Stimulated activated CD8-positive, alpha-beta memory T cell treated with anti-CD3 and anti-CD28 coated beads, Interleukin-4, amount 100 ng/mL, for 24 hours (primary cell): ENCODE data around the gene AP4M1.
"Not testable (repeated sequence)": the region's sequence is repeated elsewhere in the genome, so short reads cannot be mapped to it uniquely, and the experiment has no call there.

ENCODE experiments used
- DNase-seq: peaks from one replicate; pipeline ENCODE4 v3.0.0-alpha.2; 2020; ENCODE audit warnings: low read depth

AP4M1 gene

DNA sequence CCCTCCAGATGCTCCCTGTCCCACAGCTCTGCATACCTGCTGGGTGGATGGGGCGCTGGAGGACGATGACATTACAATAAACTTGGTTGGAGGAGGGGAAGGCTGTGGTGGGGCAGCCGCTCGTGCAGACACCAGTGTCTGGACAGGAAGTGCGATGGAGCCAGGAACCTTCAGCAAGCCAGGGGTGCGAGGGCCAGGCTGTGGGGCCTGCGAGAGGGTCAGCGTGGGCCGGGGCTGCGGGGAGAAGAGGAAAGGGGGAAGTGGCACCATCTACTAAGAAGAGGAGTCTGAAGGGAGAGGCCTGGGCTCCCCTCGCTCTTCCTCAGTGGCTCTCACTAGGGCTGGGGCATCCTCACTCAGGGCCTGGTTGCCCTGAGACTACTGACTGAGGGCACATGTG is 6.4 kb downstream of the AP4M1 start:
- no peak for DNase-seq

DNA sequence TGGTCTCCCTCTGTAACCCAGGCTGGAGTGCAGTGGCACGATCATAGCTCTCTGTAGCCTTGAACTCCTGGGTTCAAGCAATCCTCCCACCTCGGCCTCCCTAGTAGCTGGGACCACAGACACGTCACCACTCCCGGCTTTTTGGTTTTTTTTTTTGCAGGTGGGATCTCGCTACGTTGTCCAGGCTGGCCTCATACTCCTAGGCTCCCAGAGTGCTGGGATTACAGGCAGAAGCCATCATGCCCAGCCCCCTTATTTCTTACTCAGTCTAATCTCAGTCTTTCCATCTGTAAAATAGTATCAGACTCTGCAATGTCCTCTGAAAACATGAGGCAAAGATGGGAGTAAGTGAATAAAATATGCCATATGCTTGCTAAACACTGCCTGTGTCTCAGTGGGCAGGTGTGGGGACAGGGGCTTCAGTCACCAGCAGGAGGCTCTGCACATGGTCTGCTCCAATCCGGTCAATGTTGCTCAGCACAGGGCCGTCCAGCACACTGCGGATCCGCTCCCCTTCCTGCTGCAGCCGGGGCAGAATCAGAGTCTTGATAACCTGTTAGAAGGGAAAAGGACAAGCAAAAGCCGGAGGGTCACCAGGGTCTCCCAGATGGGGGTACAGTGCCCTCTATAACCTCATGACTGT is 8.2 kb downstream of the AP4M1 start:
- no peak for DNase-seq

DNA sequence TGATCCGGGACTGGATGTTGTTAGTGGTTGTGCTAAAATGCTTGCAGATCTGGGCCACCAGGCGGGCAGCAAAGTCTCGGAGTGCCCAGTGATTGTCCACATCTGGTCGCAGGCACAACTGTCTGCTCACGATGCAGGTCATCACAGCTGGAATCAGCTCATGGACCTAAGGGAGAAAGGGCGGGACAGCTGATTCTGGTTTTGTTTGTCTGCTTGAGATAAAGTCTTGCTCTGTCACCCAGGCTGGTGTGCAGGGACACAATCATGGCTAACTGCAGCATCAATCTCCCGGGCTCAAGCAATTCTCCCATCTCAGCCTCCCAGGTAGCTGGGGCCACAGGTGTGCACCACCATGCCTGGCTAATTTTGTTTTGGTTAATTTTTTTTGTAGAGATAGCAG is 9.7 kb downstream of the AP4M1 start:
- no peak for DNase-seq

DNA sequence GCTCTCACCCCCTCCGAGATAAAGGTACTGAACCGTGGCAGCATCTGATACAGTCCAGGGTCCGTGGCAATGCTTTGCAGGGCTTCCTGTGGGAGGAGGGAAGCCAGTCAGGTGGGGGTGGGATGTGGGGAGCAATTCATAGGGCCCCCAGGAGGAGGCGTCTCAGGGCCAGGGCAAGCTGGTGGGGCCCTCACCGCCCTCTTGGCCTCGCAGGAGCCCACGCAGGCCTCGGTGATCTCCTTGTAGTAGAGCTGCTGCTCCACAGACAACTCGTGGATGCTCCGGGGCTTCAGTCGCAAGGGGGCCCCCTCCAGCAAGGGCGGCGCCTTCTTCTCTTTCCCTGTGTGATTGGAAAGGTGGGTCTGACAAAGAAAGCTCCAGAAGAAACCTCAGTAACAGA is 10.5 kb downstream of the AP4M1 start:
- DNase-seq = no peak

DNA sequence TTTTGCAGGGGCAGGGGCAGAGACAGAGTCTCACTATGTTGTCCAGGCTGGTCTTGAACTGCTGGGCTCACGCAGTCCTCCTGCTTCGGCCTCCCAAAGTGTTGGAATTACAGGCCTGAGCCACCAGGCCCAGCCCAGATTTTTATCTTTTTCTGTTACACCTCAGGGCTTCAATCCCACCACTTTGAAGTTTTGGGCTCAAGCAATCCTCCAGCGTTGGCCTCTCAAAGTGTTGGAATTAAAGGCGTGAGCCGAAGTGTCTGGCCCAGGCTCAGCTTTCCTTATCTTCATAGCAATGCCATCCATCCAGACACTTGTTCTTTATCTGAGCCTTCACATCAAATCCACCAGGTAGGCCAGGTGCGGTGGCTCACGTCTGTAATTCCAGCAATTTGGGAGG is 13.6 kb downstream of the AP4M1 start:
- no peak for DNase-seq

DNA sequence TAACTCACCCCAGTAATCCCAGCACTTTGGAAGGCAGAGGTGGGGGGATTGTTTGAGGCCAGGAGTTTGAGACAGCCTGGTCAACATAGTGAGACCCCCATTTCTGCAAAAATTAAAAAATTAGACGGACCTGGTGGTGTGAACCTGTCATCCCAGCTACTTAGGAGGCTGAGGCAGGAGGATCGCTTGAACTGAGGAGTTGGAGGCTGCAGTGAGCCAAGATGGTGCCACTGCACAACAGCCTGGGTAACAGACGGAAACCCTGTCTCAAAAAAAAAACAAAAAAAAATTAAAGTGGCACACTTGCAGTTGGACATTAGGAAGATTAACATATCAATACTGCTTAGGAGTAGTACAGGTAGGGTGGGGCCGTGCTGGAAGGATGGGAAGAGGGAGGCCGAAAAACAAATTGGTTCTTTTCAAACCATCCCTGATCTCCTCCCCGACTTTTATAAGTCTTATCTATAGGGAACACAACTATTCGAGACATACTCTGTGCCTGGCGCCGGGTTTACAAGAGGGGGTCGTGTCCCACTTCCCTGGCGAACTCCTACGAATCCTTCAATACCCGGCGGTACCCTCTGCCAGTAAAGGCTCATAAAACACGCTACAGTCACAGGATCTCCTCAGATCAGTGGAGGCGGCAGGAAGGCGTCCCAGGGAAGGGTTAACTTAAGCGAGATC is 17.1 kb downstream of the AP4M1 start:
- DNase-seq = no peak

DNA sequence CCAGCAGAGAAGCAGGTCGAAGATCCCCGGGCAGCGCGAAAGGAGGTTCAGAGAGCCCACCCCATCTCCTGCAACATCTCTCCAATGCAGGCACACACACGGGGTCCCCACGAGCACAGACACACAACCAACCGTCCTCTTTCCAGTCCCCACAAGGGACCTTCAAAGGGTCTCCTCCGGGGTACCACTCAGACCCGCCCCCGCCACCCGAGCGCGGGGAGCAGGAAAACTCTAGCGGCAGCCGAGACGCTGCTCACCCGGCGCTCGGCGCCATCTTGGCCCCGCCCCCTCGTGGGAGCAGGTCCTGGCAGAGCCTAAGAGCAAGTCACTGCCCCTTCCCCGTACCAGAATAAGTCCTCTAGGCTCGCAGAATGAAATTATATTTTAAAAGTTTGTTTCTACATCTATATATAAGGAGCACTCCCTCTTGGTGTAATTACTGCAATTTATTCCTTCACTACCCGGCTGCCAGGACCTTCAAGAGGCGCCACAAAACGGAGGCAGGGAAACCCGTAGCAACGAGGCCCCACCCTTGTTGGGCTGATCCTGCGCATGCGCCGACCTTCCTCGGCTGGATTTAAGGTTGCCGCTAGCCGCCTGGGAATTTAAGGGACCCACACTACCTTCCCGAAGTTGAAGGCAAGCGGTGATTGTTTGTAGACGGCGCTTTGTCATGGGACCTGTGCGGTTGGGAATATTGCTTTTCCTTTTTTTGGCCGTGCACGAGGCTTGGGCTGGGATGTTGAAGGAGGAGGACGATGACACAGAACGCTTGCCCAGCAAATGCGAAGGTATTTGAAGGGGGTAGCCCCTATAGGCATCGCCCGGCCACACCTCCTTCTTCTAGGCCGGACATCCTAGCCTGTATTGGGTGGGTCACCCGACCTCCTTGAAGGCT is 17.9 kb downstream of the AP4M1 start, which contains the start of the genes CNPY4 and TAF6:
Gene CNPY4 (plus strand): TSS at position 563 of the 898 bp plus-strand sequence. CDS start 111 bp downstream, at position 674.
Gene TAF6 (minus strand): TSS at position 287 of the 898 bp plus-strand sequence. CDS start 5,149 bp downstream, outside the sequence.
- DNase-seq = peak; percentile 94

DNA sequence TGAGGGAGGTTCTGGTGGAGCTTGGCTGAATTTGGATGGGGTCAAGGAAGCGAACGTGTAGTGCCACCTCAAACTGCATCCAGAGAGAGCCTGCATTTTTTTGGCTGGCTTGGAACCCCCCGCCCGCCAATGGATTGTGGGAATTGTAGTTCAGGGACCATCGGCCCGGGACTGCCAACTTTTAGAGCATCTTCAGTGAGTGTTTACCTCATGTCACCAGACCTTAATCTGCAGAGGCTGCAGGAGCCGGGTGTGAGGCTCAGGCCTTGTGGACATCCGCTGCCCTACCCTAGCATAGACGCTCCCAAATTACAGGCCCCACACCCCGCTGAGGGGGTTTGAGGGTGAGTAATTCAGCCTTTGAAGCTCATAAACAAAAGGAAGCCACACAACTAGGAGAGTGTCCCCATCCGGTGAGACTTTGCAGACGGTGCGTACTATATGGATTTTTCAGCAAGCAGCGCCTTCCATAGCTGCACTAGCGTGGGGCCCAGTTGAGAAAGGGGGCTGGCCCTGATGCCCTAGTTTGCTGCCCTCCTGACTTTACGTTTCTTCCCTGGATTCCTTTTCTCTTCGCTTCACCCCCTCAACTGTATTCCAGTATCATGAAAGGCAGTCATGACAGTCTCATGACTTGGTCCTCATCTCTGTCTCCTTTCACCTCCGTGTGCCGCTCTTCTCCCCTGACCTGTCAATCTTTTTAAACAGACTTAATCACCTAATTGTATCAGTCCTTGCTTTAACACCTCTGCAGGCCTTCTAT is 18.7 kb downstream of the AP4M1 start:
- peak; percentile 48 for DNase-seq

DNA sequence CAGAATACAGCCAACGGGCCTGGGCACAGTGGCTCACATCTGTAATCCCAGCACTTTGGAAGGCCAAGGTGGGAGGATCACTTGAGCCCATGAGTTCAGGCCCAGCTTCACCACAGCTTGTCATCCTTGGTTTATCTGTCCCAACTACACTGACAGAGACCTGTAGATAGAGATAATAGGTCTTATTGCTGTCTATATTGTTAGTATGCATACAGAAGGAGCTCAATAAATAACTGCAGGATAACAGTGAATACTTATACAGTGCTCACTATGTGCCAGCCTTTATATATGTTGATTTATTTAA is 19.2 kb downstream of the AP4M1 start:
- no peak for DNase-seq

DNA sequence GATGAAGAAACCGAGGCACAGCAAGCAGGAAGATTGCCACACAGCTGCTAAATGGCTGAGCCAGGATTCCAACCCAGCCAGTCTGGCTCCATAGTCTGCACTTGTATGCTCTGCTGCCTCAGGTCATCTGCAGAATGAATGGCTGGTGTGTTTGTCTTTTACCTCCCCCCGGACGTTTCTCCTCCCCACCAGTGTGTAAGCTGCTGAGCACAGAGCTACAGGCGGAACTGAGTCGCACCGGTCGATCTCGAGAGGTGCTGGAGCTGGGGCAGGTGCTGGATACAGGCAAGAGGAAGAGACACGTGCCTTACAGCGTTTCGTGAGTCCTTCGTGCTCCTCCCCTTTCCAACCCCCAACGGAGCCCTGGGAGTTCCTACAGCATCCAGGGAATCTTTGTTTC is 20.6 kb downstream of the AP4M1 start:
- no peak for DNase-seq

DNA sequence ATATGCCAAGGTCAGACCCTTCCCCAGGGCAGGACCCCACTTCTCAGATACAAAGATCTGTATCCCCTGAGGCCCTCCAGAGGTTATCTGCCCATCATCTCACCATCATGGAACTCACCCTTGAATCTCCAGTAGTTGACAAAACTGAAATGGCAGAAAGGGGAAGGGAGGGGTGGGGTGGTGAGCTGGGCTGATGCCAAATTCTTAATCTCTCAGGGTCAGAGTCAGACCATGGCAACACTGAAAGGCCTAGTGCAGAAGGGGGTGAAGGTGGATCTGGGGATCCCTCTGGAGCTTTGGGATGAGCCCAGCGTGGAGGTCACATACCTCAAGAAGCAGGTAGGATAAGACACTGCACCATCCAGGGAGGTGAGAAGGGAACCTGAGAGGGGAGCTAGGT is 21.1 kb downstream of the AP4M1 start:
- DNase-seq = no peak

DNA sequence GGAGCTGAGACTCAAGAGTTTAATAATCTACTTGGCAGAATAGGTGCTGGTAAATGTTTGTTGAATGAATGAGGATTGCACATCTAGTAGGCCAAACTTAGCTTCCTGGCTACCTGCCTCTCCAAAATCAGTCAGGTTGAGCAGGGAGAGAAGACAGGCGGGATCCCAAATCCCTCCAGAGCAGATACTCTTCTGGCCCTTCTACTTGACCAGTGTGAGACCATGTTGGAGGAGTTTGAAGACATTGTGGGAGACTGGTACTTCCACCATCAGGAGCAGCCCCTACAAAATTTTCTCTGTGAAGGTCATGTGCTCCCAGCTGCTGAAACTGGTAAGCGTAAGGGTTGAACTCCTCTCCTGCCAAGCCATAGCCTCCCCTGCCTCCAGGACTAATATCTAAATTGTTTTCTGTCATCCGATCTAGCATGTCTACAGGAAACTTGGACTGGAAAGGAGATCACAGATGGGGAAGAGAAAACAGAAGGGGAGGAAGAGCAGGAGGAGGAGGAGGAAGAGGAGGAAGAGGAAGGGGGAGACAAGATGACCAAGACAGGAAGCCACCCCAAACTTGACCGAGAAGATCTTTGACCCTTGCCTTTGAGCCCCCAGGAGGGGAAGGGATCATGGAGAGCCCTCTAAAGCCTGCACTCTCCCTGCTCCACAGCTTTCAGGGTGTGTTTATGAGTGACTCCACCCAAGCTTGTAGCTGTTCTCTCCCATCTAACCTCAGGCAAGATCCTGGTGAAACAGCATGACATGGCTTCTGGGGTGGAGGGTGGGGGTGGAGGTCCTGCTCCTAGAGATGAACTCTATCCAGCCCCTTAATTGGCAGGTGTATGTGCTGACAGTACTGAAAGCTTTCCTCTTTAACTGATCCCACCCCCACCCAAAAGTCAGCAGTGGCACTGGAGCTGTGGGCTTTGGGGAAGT is 23.1 kb downstream of the AP4M1 start:
- no peak for DNase-seq

DNA sequence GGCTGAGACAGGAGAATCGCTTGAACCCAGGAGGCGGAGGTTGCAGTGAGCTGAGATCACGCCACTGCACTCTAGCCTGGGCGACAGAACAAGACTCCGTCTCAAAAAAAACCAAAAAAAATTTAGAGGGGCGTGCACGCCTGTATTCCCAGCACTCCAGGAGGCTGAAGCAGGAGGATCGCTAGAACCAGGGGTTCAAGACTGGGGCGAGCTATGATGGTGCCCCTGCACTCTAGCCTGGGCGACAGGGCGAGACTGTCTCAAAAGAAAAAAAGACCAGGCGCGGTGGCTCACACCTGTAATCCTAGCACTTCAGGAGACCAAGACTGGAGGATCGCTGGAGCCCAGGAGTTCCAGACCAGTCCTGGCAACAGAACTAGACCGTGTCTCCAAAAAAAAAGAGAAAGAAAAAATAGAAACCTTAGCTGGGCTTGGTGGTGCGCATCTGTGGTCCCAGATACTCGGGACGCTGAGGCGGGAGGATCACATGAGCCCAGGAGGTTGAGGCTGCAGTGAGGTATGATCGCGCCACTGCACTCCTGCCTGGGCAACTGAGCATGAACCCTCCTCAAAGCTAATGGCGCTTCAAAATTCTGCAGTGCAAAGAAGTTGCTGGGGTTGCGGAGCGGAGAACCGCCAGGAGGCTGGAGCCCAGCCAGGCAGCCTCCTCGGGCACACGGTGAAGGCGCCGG is 24.9 kb downstream of the AP4M1 start:
- no peak for DNase-seq

DNA sequence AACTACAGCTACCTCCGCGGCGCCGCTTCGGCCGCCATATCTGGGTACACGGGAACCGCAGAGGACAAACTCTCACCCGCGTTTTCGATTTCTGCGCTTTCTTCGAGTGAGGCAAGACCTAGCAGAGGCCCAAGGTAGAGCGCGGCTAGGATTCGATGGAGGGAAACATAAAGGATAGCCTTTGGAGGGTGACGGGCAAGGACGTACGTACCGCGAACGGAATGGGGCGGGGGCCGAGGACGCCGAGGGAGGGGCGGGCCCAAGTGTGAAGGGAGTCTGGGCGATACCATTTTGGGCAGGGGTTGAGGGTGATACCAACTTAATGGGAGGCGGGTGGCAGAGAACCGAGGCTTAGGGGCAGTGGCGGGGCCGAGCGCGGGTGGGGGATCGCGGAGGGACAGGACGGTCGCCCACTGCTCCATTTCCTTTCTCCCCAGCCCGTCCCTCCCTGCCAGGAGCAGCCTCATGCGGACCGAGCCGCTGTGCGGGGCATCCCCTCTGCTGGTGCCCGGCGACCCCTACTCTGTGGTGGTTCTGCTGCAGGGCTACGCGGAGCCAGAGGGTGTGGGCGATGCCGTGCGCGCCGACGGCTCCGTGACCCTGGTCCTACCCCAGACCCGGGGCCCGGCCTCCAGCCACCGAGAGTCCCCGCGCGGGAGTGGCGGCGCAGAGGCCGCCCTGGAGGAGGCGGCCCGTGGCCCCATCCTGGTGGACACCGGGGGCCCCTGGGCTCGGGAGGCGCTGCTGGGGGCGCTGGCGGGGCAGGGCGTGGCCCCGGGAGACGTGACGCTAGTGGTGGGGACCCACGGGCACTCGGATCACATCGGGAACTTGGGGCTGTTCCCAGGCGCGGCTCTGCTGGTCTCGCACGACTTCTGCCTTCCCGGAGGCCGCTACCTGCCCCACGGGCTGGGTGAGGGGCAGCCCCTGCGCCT is 25.8 kb downstream of the AP4M1 start, which contains the start of gene MBLAC1:
Gene MBLAC1 (plus strand): TSS at position 37 of the 935 bp plus-strand sequence. CDS start 429 bp downstream, at position 466.
- peak; percentile 82 for DNase-seq

DNA sequence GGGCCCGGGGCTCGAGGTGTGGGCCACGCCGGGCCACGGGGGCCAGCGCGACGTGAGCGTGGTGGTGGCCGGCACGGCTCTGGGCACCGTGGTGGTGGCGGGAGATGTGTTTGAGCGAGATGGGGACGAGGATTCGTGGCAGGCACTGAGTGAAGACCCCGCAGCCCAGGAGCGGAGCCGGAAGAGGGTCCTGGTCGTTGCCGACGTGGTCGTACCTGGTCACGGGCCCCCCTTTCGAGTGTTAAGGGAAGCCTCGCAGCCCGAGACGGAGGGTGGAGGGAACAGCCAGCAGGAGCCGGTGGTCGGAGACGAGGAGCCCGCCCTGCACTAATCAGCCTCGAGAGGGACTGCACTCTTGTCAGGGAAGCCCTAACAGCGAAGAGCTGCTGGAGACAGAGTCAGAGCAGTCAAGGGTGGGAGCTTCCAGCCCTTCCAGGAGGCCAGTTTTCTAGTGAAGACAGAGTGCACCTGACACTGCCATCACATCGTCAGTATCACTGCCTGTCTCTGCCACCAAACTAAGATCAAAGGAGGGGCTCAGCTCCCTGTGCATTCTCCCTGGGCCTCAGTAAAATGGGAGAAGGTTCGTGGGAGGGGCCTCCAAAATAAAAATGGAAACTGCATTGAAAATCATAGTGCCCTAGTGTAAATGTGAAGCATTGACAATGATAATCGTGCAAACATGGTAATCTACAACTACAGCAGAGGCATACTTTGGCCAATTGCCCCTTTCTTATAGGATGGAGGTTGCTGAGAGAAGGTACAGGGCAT is 26.6 kb downstream of the AP4M1 start:
- DNase-seq = no peak

DNA sequence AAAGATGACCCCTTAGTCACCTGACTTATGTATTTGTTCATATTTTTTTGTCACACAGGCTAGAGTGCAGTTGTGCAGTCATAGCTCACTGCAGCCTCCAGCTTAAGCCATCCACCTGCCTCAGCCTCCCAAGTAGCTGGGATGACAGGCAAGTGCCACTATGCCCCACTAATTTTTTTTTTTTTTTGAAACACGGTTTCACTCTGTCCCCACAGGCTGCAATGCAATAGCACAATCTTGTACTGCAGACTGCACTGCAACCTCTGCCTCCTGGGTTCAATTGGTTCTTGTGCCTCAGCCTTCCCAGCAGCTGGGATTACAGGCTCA is 27.2 kb downstream of the AP4M1 start:
- no peak for DNase-seq

DNA sequence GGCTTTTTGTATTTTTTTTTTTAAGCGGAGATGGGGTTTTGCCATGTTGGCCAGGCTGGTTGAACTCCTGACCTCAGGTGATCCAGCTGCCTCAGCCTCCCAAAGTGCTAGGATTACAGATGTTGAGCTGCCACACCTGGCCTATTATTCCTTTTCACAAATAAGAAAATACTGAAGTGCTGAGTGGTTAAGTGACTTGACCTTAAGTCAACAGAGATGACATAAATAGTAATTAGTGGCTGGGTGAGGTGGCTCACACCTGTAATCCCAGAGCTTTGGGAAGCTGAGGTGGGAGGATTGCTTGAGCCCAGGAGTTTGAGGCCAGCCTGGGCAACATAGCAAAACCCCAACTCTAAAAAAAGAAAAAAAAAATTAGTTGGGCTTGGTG is 28.8 kb downstream of the AP4M1 start:
- not testable (repeated sequence) for DNase-seq

DNA sequence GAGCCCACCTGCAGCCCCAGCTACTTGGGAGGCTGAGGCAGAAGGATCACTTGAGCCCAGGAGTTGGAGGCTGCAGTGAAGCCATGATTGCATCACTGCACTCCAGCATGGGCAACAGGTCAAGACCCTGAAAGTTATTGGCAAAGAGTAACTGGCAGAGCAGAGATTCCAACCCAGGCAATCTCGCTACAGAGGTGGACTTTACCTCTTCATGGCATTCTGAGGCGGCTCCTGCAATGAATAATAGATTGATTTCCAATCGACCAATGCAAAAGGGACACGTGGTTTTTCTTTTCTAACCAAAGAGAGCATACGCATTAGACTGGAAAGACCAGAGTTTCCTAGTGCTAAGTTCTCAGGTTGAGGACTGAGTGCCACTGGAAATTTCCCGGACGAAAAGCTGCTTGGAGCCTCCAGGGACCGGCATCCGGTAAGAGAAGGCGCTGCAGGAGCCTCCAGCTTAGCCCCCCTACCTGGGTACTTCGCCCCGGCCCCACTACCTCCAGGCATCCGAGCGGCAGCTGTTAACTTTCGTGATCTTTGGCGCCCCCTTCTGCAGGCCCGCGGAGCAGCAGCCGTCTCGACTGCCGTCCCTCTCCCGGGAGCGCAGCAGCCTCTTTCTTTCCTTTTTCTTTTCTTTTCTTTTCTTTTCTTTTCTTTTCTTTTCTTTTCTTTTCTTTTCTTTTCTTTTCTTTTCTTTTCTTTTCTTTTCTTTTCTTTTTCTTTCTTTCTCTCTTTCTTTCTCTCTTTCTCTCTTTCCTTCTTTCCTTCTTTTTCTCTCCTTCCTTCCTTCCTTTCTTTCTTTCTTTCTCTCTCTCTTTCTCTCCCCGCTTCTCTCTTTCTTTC is 29.4 kb downstream of the AP4M1 start:
- DNase-seq = peak; percentile 80
